Fibroblast of mammary gland (primary cell): Measurements from ENCODE around the gene BCL11A.
A peak's percentile ranks its signal among the peaks of the same experiment; 100 is the strongest.

ENCODE experiments used
- DNase-seq: peaks from one replicate; pipeline ENCODE4 v3.0.0-alpha.2; 2010; ENCODE audit warnings: low read depth
- H3K4me3 ChIP-seq: 2 replicates; pipeline ENCODE4 v1.5.1; 2011; ENCODE audit warnings: low read depth, mild to moderate bottlenecking, low read length, moderate library complexity; ENCODE audit not compliant: control insufficient read depth
- TF ChIP-seq, protein P1 (sequence below): conservative IDR thresholded peaks from 2 replicates; pipeline ENCODE4 v1.5.1; 2011; ENCODE audit warnings: low read depth, low read length, inconsistent platforms; ENCODE audit not compliant: control insufficient read depth, insufficient read depth

Gene BCL11A

DNA sequence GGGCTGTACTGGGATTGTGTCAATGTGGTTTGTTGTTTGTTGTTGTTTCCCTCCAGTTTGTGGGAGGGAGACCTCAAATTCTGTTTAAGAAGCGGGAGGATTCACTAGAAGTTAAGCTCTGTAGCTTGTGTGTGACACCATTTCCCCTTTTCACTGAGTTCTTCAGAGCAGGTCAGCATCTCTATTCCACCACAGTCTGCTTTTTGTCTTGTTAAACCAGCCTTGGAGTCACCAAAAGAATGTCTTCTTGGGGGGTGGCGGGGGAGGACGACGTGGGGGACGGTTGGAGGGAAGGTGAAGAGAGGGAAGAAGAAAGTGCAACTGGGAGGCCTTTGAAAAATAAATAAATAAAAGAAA, 2.3 kb upstream of the BCL11A start:
- H3K4me3 ChIP-seq = no peak overlapping the region
- TF ChIP-seq, protein P1, sequence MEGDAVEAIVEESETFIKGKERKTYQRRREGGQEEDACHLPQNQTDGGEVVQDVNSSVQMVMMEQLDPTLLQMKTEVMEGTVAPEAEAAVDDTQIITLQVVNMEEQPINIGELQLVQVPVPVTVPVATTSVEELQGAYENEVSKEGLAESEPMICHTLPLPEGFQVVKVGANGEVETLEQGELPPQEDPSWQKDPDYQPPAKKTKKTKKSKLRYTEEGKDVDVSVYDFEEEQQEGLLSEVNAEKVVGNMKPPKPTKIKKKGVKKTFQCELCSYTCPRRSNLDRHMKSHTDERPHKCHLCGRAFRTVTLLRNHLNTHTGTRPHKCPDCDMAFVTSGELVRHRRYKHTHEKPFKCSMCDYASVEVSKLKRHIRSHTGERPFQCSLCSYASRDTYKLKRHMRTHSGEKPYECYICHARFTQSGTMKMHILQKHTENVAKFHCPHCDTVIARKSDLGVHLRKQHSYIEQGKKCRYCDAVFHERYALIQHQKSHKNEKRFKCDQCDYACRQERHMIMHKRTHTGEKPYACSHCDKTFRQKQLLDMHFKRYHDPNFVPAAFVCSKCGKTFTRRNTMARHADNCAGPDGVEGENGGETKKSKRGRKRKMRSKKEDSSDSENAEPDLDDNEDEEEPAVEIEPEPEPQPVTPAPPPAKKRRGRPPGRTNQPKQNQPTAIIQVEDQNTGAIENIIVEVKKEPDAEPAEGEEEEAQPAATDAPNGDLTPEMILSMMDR = no peak
- DNase-seq = no peak

DNA sequence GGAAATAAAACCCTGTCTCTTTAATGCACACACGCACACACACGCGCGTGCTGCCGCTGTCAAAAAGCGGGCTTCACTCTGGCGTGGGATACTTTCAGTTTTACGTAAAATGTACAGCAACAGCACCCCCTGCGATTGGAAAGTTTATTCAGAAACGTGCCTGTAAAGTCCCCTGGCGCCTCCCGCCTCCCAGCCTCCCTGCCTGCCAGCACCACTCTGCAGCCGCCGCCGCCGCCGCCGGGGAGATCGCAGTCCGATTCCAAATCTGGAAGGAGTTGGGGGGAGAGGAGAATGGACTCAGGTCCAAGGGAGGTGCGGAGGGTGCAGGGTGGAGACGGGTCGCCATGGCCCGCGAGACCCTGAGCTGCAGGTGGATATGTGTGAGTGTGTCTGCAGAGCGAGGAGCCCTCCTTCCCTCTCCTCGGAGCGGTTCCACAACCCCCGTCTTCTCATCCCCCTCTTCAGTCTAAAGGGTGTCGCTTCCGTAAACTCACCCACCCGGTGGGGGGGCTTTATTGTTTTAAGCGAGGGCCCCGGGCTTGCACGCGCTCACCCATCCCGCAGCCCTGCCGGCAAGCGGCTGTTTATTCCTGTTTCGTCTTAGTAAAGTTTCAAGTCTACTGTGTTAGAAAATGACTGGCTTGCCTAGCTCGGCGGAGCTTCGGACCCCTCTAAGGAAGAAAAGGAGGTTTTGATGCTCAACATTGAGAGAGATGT, 1.8 kb upstream of the BCL11A start:
- H3K4me3 ChIP-seq = peak overlapping the region; percentile 33
- peak; percentile 51 for DNase-seq
- TF ChIP-seq, protein P1 = peak; percentile 17

DNA sequence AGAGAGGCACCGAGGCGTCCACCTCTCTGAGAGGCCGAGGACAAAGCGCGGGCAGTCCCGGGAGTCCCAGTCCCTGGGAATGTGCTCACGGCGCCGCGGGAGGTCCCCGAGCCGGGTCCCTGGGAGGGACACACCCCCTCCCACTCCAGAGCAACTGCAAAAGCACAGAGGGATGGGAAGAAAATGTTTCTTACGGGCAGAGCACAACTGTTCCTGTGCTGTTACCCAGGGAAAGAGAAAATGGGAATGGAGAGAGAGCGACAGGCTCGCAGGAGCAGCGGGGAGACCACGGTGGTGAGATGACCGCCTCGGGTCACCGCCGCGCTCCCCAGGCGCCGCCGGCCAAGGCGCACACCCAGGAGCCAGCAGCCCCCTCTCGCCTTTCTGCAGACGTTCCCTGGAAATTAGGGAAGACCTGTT, 1.2 kb upstream of the BCL11A start:
- DNase-seq = no peak
- TF ChIP-seq, protein P1 = no peak
- peak overlapping the region; percentile 33 for H3K4me3 ChIP-seq

DNA sequence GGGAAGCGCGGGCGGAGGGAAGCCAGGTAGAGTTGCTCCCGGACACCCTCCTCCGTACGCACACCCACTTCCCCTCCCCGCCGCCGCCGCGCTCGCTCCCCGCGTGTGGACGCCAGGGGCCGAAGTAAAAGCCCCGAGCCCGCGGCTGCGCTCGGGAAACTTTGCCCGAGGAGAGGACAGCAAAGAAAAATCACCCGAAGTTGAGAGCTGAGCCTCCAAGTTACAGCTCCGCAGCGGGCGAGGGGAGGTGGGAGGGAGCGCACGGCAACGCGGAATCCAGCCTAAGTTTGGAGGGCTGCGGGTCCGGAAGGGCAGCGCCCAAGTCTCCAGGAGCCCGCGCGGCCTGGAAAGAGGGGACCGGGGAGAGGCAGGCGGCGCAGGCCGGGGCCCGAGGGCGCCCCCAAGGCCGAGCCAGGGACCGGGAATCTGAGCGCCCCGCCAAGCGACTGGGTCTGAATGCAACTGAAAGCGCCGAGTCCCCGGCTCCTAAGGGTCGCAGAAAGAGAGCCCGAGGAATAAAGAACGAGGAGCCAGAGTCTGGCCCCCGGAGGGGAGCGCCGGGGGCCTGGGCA, 706 bp upstream of the BCL11A start:
- DNase-seq = no peak

DNA sequence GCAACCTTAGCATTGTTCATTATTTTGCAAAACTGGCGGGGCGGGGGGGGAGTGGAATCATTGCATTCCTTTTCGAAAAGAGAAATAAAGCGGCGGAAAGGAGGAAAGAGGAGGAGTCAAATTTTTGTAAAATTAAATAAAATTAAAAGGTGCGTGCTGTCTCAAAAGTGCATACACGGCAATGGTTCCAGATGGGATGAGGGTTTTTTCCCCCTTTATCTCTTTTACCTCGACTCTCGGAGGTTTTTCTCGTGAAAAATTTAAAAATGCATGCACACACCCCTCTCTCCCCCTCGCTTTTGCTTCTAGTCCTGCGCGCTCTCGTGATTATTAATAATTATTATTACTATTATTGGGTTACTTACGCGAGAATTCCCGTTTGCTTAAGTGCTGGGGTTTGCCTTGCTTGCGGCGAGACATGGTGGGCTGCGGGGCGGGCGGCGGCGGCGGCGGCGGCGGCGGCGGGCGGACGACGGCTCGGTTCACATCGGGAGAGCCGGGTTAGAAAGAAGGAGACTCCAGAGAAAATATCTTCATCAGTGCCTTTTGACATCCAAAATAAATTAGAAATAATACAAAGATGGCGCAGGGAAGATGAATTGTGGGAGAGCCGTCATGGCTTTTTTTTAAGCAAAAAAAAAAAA, 481 bp downstream of the BCL11A start:
- H3K4me3 ChIP-seq = peak overlapping the region; percentile 25
- DNase-seq = no peak
- TF ChIP-seq, protein P1 = no peak

More for the DNA sequence above, 706 bp upstream of the BCL11A start:
- TF ChIP-seq, protein P1 = no peak
- peak overlapping the region; percentile 33 for H3K4me3 ChIP-seq

DNA sequence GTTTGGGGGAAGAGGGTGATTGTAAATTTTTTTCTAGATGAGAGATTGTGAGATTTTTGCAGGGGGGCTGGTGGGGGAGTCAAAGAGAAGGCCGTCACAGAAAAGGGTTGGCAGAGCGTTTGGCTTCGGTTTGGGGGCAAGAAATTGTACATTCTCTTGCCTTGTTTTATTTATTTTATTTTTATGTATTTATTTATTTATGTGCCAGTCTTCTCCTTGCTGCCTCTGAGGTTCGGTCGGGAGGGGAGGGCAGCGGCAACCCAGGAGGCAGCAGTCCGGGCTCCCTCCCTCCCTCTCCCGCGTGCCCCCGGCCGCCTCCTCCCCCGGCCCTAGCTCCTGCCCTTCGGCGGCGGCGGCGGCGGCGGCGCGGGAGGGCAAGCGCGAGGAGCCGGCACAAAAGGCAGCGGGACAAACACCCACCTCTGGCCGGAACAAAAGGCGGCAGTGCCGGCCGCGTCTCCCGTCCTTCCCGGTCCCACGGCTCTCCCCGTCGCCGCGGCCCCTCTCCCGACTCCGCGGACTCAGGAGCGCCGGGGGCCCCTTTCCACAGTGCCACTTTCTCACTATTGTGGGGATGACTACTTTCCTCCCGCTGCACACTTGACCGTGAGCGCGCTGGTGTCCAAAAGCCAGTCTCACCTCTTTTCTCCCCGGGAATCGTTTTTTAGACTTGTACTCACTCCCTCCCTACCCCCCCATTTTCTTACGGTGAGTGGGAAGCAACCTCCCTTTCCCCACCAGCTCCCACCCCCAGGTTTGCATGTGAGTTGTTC, 1.2 kb downstream of the BCL11A start:
- TF ChIP-seq, protein P1 = no peak
- H3K4me3 ChIP-seq = peak overlapping the region; percentile 15
- DNase-seq = no peak
